GM21381 (cell line): ENCODE results near the gene TJP2.

ENCODE experiments used
- ATAC-seq: cut with Tn5 transposase; IDR thresholded peaks from one replicate; pipeline ENCODE4 v1.9.1; 2021; ENCODE audit warnings: mild to moderate bottlenecking, moderate library complexity; ENCODE audit not compliant: unreplicated experiment

TJP2 gene

GRCh38 chr9:69190086-69190862, 16.2 kb downstream of the TJP2 start:
- peak; percentile 74 for ATAC-seq

DNA sequence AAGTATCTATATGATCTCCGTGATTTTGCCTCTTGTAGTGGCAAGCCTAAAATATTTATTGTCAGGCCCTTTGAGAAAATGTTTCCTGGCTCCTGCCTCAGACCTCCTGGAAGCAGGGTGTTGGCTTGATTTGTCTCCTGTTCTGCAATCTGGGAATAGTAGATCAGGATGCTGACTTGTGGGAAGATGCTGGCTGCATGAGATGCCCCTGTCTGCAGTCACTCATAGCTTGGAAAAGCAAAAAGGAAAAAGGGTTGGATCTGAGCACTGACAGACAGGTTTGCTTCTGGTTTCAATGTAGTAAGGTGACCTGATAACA, 16.7 kb downstream of the TJP2 start:
- no peak for ATAC-seq

- no peak for ATAC-seq
Measured at GRCh38 chr9:69191231-69191630, 17.2 kb downstream of the TJP2 start.

GRCh38 chr9:69192214-69192613, 18.1 kb downstream of the TJP2 start:
- no peak for ATAC-seq

GRCh38 chr9:69193685-69194032, 19.6 kb downstream of the TJP2 start:
- no peak for ATAC-seq

DNA sequence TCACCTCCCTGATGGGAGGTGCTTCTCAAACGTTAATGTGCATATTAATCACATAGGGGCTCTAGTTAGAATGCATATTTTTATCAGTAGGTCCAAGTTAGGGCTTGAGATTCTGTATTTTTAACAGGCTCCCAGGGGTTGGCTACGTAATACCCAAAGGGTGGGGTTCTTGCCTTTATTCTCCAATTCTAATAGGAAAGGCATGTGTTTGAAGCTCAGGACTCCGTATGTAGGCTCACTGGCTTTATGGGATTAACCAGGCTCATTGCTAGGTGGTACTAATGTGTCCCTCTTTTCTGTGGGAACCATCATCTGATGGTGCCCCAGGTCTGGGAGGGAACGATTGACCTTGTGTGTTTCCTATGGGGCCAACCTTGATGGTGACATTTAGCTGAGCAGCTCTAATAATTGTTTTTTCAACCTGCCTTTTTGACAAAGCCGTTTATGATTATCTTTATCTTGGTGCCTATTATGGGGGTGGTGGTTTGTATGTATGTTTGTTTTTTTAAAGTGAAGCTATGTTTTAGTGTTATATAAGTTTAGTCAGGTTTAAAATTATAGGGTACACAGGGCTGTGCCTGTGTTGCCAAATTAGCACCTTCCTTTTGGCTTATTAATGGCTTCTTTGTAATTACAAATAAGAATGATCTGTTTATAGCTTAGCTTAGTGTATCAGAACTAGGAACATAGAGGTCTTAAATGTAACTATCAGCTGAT, 20.8 kb downstream of the TJP2 start:
- ATAC-seq = no peak

DNA sequence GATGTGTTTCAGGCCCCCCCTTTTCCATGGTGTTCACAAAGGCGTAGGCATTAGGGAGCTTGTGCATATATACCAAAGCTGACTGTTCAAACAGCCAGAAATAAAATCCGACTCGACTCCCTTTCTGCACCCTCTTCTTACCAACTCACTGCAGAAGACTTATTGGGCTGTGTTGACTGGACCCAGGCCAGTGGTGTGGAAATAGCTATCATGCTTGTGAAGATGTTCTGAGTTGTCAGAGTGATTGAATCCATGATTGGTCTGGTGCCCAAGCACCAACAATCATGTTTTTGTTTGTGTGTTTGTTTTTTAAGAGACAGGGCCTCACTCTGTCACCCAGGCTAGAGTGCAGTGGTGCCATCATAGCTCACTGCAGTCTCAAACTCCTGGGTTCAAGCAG, 21.6 kb downstream of the TJP2 start:
- no peak for ATAC-seq

GRCh38 chr9:69197687-69198086, 23.6 kb downstream of the TJP2 start:
- no peak for ATAC-seq

- ATAC-seq = no peak
Measured at GRCh38 chr9:69198521-69199220, 24.6 kb downstream of the TJP2 start.

DNA sequence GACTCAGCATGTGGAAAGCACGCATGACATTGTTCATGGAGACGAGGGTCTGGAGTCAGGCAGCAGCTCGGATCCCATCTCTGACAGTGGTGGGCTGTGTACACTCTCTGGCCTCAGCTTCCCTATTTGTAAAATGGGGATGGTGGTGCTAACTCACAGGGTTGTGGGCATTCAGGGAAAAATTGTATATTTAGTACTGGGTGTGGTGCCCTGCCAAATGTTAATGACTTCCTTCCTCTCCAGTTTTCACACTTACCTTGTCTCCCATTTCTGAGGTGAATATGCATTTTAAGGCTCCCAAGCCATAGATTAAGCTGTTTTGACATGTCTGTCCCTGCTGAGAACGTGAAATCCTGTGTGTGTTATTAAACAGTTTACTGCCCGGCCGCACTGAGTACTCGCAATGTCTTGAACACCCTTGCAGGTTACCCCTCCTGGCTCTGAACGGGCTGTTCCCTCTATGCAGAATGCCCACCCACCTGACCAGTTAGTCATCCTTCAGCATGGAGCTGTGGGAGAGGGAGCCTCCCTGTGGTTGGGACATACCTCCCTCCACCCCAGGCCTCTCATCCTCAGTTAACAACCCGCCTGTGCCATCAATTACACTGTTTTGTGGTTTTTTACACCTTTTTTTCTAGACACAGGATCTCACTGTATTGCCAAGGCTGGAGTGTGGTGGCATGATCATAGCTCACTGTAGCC, 25.8 kb downstream of the TJP2 start:
- ATAC-seq = no peak

DNA sequence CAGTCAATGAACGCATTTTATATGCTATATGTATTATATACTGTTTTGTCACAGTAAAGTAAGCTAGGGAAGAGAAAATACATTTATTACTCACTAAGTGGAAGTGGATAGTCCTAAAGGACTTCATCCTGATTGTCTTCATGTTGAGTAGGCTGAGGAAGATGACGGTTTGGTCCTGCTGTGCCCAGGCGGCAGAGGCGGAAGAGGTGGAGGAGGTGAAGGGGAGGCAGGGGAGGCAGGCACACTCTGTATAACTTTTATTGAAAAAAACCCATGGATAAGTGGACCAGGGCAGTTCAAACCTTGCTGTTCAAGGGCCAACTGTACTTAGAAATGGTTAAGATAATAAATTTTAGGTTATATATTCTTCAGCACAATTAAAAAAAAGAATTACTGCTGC, 28.5 kb downstream of the TJP2 start:
- no peak for ATAC-seq

DNA sequence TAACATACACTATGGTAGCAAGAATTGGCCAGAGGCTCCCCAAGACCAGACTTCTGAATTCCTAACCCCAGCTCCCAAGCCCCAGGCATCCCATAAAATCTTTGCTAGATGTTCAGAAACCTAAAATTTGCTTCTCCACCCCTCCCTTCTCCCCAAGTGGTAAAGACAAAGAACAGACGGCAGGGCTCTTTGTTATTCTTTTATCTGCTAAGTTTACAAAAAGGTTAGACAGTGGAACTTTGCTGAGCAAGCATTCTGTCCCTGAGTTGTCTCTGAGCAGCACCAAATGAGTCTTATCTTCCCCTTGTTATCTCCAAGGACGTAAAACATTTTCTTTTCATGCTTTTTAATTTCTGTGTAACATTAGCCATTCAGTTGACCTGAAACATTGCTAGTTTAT, 30.2 kb downstream of the TJP2 start:
- no peak for ATAC-seq

DNA sequence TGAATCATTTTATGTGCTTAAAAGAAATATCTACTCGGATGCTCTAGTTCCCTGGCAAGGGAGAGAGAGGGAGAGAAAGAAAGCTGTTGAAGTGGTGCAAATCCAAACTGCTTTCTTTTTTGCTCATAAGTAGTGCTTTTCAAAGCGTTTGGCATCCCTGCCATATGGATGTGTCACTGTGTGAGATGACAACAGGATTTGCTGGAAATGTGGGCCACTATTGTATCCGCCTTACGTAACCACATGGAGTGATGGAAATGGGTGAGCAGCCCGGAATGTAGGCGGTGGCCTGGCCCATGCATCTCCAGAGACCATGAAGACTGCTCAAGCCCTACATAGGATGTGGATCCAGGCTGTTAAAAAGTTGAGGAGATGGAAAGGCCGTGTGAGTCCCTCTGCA, 30.8 kb downstream of the TJP2 start:
- ATAC-seq = no peak

GRCh38 chr9:69206047-69206446, 32.0 kb downstream of the TJP2 start:
- no peak for ATAC-seq

GRCh38 chr9:69207503-69207902, 33.4 kb downstream of the TJP2 start:
- no peak for ATAC-seq

GRCh38 chr9:69211424-69212036, 37.5 kb downstream of the TJP2 start:
- no peak for ATAC-seq

- no peak for ATAC-seq
Measured at GRCh38 chr9:69213647-69214046, 39.6 kb downstream of the TJP2 start.

DNA sequence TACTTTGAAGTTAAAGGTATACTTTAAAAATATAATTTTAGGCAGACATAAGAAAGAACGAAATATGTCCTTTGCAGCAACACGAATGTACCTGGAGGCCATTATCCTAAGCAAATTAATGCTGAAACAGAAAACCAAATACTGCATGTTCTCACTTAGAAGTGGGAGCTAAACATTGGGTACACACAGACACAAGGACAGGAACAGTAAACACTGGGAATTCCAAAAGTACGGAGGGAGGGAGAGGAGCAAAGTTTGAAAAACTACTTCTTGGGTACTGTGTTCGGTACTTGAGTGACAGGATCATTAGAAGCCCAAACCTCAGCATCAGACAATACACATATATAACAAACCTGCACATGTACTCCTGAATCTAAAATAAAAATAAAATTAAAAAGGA, 40.9 kb downstream of the TJP2 start:
- no peak for ATAC-seq

DNA sequence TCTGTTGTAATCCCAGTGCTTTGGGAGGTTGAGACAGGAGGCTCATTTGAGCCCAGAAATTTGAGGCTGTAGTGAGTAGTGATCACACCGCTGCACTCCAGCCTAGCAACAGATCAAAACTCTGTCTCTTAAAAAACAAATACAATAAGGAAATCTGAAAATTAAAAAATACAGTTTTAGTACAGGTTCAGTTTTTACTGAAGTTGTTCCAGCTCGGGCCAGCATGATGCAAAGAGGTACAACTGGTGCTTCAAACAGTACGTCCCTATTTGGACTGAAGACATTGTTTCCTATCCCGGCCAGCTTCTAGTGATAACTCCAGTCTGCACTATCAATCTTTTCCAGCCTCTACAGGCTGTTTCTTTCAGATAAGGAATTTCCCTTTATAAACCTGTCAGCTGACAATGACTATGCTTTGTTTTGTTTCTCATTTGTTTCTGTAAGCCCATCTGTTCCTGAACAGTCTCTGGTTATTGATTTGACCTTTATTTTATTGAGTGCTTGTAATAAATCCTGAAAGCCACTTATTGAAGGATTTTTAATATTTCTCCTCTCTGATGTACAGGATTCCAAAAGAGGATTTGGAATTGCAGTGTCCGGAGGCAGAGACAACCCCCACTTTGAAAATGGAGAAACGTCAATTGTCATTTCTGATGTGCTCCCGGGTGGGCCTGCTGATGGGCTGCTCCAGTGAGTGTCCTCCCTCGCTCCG, 41.9 kb downstream of the TJP2 start:
- ATAC-seq = no peak

DNA sequence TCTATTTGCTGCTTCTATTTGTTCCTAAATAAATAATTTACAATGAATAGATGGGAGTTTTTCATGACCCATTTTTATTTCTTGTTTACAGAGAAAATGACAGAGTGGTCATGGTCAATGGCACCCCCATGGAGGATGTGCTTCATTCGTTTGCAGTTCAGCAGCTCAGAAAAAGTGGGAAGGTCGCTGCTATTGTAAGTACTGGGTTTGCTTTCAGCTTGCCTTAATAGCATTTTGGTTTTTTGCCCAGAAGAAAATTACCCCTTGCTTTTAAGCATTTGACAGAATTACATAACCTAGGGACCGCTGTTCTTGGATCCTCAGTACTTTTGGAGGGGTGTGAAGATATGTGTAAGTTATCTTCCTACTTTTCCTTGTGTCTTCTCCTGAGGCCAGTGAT, 44.1 kb downstream of the TJP2 start:
- no peak for ATAC-seq

DNA sequence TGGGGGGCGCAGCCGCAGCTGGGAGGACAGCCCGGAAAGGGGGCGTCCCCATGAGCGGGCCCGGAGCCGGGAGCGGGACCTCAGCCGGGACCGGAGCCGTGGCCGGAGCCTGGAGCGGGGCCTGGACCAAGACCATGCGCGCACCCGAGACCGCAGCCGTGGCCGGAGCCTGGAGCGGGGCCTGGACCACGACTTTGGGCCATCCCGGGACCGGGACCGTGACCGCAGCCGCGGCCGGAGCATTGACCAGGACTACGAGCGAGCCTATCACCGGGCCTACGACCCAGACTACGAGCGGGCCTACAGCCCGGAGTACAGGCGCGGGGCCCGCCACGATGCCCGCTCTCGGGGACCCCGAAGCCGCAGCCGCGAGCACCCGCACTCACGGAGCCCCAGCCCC, 47.0 kb downstream of the TJP2 start:
- no peak for ATAC-seq
